GM12878 (cell line): ENCODE data around the gene NOL7. TPM values are rescaled to one million over a fixed set of nuclear protein-coding genes. Genes with fewer than 3 reads are reported as not detected.

ENCODE experiments used
- ATAC-seq: fragments of 200-7000 bp; cut with Tn5 transposase; 3 replicates; pipeline ENCODE4 v1.9.1; 2020; ENCODE audit warnings: mild to moderate bottlenecking, moderate library complexity
- BruUV-seq: library from RNA; stranded (reverse); fragments of 400-500 nt; replicated peaks from 2 replicates; lab custom pipeline; 2021; lab: Mats Ljungman, UMichigan
- CTCF ChIA-PET: fragments of 300-600 bp; sonication (Branson Sonifier 250); formaldehyde crosslinking; extraction: SDS; loops from one replicate; lab custom pipeline; 2021; ENCODE audit warnings: inconsistent platforms; lab: Yijun Ruan, JAX
- POLR2A ChIA-PET: fragments of 350-600 bp; formaldehyde crosslinking; extraction: SDS; loops from one replicate; lab custom pipeline; 2021; ENCODE audit warnings: inconsistent platforms; lab: Charles Lee
- RAD21 ChIA-PET: fragments of 300-600 bp; sonication (Branson Sonifier 250); formaldehyde crosslinking; loops from one replicate; lab custom pipeline; 2023; ENCODE audit warnings: antibody characterized with exemption; ENCODE audit not compliant: unreplicated experiment; lab: Charles Lee
- SMC1A ChIA-PET: fragments of 300-600 bp; sonication (Branson Sonifier 250); formaldehyde crosslinking; loops from one replicate; lab custom pipeline; 2023; ENCODE audit not compliant: unreplicated experiment, uncharacterized antibody; lab: Charles Lee
- DNase-seq: peaks from one replicate; pipeline ENCODE4 v3.0.0-alpha.2; 2011; ENCODE audit warnings: low read depth, low spot score
- FAIRE-seq: peaks from 3 replicates; lab custom pipeline; 2011; peaks lifted over from hg19 to GRCh38; lab: Jason Lieb, UNC
- H2AFZ ChIP-seq: 2 replicates; pipeline ENCODE4 v1.6.0; 2011; ENCODE audit warnings: low read depth, low read length, control low read depth; ENCODE audit not compliant: control insufficient read depth
- H3K27ac ChIP-seq: 2 replicates; pipeline ENCODE4 v1.5.1; 2011; ENCODE audit warnings: control low read depth; ENCODE audit not compliant: control insufficient read depth, insufficient read depth
- H3K27me3 ChIP-seq, 2 experiments: replicated peaks in 1 of 2; 2 replicates each; pipeline versions ENCODE4 v1.6.0 to v1.6.1; 2011; ENCODE audit warnings: low read length in 1 of 2; ENCODE audit not compliant: control insufficient read depth in 2 of 2, insufficient read depth in 2 of 2
- H3K36me3 ChIP-seq, 2 experiments: 2 replicates each; pipeline ENCODE4 v1.5.1; 2011; ENCODE audit warnings: low read length in 1 of 2; ENCODE audit not compliant: control insufficient read depth in 2 of 2, insufficient read depth in 2 of 2
- H3K4me1 ChIP-seq: 2 replicates; pipeline ENCODE4 v1.6.1; 2011; ENCODE audit warnings: mild to moderate bottlenecking, low read length, moderate library complexity, mixed read lengths; ENCODE audit not compliant: control insufficient read depth, insufficient read depth
- H3K4me2 ChIP-seq: 2 replicates; pipeline ENCODE4 v1.6.0; 2011; ENCODE audit warnings: control low read depth; ENCODE audit not compliant: control insufficient read depth, insufficient read depth
- H3K4me3 ChIP-seq: fragments of 200-600 bp; sonication (generic); 2 replicates; pipeline ENCODE4 v1.5.1; 2016
- H3K79me2 ChIP-seq: 2 replicates; pipeline ENCODE4 v1.6.0; 2011; ENCODE audit warnings: low read length; ENCODE audit not compliant: control insufficient read depth, insufficient read depth
- H3K9ac ChIP-seq: 2 replicates; pipeline ENCODE4 v1.8.0; 2011; ENCODE audit warnings: low read length, control low read depth, mixed read lengths; ENCODE audit not compliant: control insufficient read depth, insufficient read depth
- H3K9me3 ChIP-seq: replicated peaks from 3 replicates; pipeline ENCODE4 v1.5.1; 2011; ENCODE audit warnings: mild to moderate bottlenecking, low read length; ENCODE audit not compliant: control insufficient read depth, insufficient read depth
- H4K20me1 ChIP-seq: 2 replicates; pipeline ENCODE4 v1.6.0; 2011; ENCODE audit not compliant: control insufficient read depth, insufficient read depth
- ATF7 ChIP-seq: fragments of 450-650 bp; IDR thresholded peaks from 2 replicates; pipeline ENCODE4 v1.6.1; 2016; ENCODE audit warnings: low read depth, mild to moderate bottlenecking
- BHLHE40 ChIP-seq, 2 experiments: fragments of 450-650 bp in 1 of 2; IDR thresholded peaks; 2 replicates each; pipeline ENCODE4 v1.6.1; 2011 to 2017; ENCODE audit warnings: low read depth in 2 of 2, borderline replicate concordance in 1 of 2, improper control_type of control experiment in 1 of 2, low read length in 1 of 2, mild to moderate bottlenecking in 1 of 2
- CREM ChIP-seq: IDR thresholded peaks from 2 replicates; pipeline ENCODE4 v1.6.1; 2014; ENCODE audit warnings: antibody characterized with exemption, low read depth
- IRF5 ChIP-seq: fragments of 450-650 bp; IDR thresholded peaks from 2 replicates; pipeline ENCODE4 v1.6.1; 2017; ENCODE audit warnings: borderline replicate concordance
- KDM1A ChIP-seq: fragments of 200-600 bp; sonication (generic); IDR thresholded peaks from 2 replicates; pipeline ENCODE4 v1.6.1; 2016; ENCODE audit warnings: borderline replicate concordance
- MEF2A ChIP-seq: IDR thresholded peaks from 2 replicates; pipeline ENCODE4 v1.6.1; 2011; ENCODE audit warnings: low read depth, mild to moderate bottlenecking, low read length, moderate library complexity; ENCODE audit not compliant: insufficient read depth
- MLLT1 ChIP-seq: fragments of 450-650 bp; IDR thresholded peaks from 2 replicates; pipeline ENCODE4 v1.6.1; 2016; ENCODE audit warnings: mild to moderate bottlenecking
- RELB ChIP-seq: fragments of 450-650 bp; IDR thresholded peaks from 2 replicates; pipeline ENCODE4 v1.6.1; 2017; ENCODE audit warnings: low read depth, mild to moderate bottlenecking, moderate library complexity
- WRNIP1 ChIP-seq: IDR thresholded peaks from 2 replicates; pipeline ENCODE4 v1.6.1; 2011; ENCODE audit warnings: low read depth, low read length, improper control_type of control experiment, borderline replicate concordance
- WGBS: methylation state at CpG from one replicate; pipeline ENCODE4 v1.1.6; 2016; ENCODE audit warnings: low lambda C conversion rate; ENCODE audit not compliant: insufficient replicate concordance, insufficient coverage; ENCODE audit errors: missing lambda C conversion rate; 5-methylcytosine and 5-hydroxymethylcytosine counted together
- in situ Hi-C: fragments of 300-500 bp; cut with MboI; formaldehyde crosslinking; loops from 9 replicates; pipeline ENCODE4 v1.14.3; 2018; ENCODE audit warnings: mixed read lengths
- intact Hi-C: fragments of 100-400 bp; cut with micrococcal nuclease; formaldehyde crosslinking; loops from one replicate; pipeline ENCODE4 v1.14.2; 2022; ENCODE audit not compliant: unreplicated experiment
- polyA plus RNA-seq, 11 experiments: library from polyadenylated mRNA; depleted of rRNA in 4 of 11; unstranded in 6 of 11; stranded (reverse) in 5 of 11; fragments of >200 nt; fragmentation: Nextera tagmentation in 4 of 11; fragmentation: Illumina TruSeq in 1 of 11; extraction: Ambion mirVana in 4 of 11; extraction: Trizol in 1 of 11; gene quantifications; 1 replicate in 1 of 11; 2 replicates in 10 of 11; pipeline versions ENCODE4 v1.2.1 to v1.2.3, GENCODE V29; 2011 to 2016; ENCODE audit warnings: inconsistent platforms in 2 of 11, missing spikeins in 2 of 11, low read depth in 1 of 11
- total RNA-seq, 4 experiments: library from RNA; depleted of rRNA in 3 of 4; stranded (reverse); fragments of >200 nt in 3 of 4; fragmentation: Illumina TruSeq in 1 of 4; extraction: Trizol in 1 of 4; gene quantifications; 2 replicates each; pipeline versions ENCODE4 v1.2.1 to v1.2.3, GENCODE V29; 2013 to 2021
- TF ChIP-seq, protein P1 (sequence below): fragments of 450-650 bp; IDR thresholded peaks from 2 replicates; pipeline ENCODE4 v1.6.1; 2017; ENCODE audit warnings: mild to moderate bottlenecking, moderate library complexity
- TF ChIP-seq, protein P2 (sequence below): fragments of 450-650 bp; IDR thresholded peaks from 2 replicates; pipeline ENCODE4 v1.6.1; 2018; ENCODE audit warnings: borderline replicate concordance, mild to moderate bottlenecking; ENCODE audit not compliant: partially characterized antibody

The NOL7 gene
- total and polyA plus RNA-seq, 10 of the 15 experiments (the other 5 are each of a cell fraction or from before 2014, with no cell fraction given): 12.2 to 222 (median 86.2) TPM

- WGBS: 100% methylated on average over 1 of the region's 1 CpG
- 0 out of 2 replicates have a peak, but pooled peaks cover 2% of the 10 kb centered on the region for H3K4me1 ChIP-seq
- H3K27me3 ChIP-seq: no peaks in the 10 kb centered on the region
- RAD21 ChIA-PET: no interaction called here
- peaks cover 1% of the 10 kb centered on the region; the same call in 2 of the 3 replicates for H3K9me3 ChIP-seq
- CTCF ChIA-PET: interaction anchor here (1.4 to 3.0 kb wide), 3 partner anchors 14 to 44 kb away, joined by 3 to 9 read pairs (median 3); partner anchors contain the start of gene NOL7
- H2AFZ ChIP-seq: no peak overlapping the region
- H3K4me3 ChIP-seq: no peak overlapping the region
- TF ChIP-seq, protein P1, sequence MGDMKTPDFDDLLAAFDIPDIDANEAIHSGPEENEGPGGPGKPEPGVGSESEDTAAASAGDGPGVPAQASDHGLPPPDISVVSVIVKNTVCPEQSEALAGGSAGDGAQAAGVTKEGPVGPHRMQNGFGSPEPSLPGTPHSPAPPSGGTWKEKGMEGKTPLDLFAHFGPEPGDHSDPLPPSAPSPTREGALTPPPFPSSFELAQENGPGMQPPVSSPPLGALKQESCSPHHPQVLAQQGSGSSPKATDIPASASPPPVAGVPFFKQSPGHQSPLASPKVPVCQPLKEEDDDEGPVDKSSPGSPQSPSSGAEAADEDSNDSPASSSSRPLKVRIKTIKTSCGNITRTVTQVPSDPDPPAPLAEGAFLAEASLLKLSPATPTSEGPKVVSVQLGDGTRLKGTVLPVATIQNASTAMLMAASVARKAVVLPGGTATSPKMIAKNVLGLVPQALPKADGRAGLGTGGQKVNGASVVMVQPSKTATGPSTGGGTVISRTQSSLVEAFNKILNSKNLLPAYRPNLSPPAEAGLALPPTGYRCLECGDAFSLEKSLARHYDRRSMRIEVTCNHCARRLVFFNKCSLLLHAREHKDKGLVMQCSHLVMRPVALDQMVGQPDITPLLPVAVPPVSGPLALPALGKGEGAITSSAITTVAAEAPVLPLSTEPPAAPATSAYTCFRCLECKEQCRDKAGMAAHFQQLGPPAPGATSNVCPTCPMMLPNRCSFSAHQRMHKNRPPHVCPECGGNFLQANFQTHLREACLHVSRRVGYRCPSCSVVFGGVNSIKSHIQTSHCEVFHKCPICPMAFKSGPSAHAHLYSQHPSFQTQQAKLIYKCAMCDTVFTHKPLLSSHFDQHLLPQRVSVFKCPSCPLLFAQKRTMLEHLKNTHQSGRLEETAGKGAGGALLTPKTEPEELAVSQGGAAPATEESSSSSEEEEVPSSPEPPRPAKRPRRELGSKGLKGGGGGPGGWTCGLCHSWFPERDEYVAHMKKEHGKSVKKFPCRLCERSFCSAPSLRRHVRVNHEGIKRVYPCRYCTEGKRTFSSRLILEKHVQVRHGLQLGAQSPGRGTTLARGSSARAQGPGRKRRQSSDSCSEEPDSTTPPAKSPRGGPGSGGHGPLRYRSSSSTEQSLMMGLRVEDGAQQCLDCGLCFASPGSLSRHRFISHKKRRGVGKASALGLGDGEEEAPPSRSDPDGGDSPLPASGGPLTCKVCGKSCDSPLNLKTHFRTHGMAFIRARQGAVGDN: no peak
- TF ChIP-seq IRF5 (no peak), ATF7 (no peak), MLLT1 (no peak), KDM1A (no peak), RELB (no peak), WRNIP1 (no peak), CREM (no peak), MEF2A (no peak), BHLHE40 (IDR thresholded peaks at IDR 0.05; ENCODE audit: borderline replicate concordance in 1 of 2, low read depth in 2 of 2, low read length in 1 of 2) (no peak)
- TF ChIP-seq, protein P2, sequence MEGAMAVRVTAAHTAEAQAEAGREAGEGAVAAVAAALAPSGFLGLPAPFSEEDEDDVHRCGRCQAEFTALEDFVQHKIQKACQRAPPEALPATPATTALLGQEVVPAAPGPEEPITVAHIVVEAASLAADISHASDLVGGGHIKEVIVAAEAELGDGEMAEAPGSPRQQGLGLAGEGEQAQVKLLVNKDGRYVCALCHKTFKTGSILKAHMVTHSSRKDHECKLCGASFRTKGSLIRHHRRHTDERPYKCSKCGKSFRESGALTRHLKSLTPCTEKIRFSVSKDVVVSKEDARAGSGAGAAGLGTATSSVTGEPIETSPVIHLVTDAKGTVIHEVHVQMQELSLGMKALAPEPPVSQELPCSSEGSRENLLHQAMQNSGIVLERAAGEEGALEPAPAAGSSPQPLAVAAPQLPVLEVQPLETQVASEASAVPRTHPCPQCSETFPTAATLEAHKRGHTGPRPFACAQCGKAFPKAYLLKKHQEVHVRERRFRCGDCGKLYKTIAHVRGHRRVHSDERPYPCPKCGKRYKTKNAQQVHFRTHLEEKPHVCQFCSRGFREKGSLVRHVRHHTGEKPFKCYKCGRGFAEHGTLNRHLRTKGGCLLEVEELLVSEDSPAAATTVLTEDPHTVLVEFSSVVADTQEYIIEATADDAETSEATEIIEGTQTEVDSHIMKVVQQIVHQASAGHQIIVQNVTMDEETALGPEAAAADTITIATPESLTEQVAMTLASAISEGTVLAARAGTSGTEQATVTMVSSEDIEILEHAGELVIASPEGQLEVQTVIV: no peak
- intact Hi-C loops (no loop called here), in situ Hi-C loops (no loop called here)
- H3K36me3 ChIP-seq: no peaks in the 10 kb centered on the region; a peak in 1 of 4 replicates
- DNase-seq (no peak), FAIRE-seq (no peak), ATAC-seq (no peak)
- H4K20me1 ChIP-seq: no peaks in the 10 kb centered on the region
- SMC1A ChIA-PET: interaction anchor here (0.9 to 2.6 kb wide), 5 partner anchors 8 to 49 kb away, joined by 3 to 7 read pairs (median 5); partner anchors contain the start of gene NOL7
- peaks cover 54% of the 10 kb centered on the region for H3K79me2 ChIP-seq
- H3K9ac ChIP-seq: no peak overlapping the region
- H3K27ac ChIP-seq: no peak overlapping the region
- POLR2A ChIA-PET: interaction anchor here (2.3 kb wide), 1 partner anchor 45 kb away, joined by 8 read pairs; the partner anchor contains the start of gene NOL7
- no TSS peak for BruUV-seq
- no peak overlapping the region for H3K4me2 ChIP-seq
Measured at GRCh38 chr6:13660273-13660672, 45.1 kb downstream of the NOL7 start.
